ENCODE measurements around the gene AFF1. TPM values are rescaled to one million over a fixed set of nuclear protein-coding genes. Genes with fewer than 3 reads are reported as not detected.

Gene AFF1, protein sequence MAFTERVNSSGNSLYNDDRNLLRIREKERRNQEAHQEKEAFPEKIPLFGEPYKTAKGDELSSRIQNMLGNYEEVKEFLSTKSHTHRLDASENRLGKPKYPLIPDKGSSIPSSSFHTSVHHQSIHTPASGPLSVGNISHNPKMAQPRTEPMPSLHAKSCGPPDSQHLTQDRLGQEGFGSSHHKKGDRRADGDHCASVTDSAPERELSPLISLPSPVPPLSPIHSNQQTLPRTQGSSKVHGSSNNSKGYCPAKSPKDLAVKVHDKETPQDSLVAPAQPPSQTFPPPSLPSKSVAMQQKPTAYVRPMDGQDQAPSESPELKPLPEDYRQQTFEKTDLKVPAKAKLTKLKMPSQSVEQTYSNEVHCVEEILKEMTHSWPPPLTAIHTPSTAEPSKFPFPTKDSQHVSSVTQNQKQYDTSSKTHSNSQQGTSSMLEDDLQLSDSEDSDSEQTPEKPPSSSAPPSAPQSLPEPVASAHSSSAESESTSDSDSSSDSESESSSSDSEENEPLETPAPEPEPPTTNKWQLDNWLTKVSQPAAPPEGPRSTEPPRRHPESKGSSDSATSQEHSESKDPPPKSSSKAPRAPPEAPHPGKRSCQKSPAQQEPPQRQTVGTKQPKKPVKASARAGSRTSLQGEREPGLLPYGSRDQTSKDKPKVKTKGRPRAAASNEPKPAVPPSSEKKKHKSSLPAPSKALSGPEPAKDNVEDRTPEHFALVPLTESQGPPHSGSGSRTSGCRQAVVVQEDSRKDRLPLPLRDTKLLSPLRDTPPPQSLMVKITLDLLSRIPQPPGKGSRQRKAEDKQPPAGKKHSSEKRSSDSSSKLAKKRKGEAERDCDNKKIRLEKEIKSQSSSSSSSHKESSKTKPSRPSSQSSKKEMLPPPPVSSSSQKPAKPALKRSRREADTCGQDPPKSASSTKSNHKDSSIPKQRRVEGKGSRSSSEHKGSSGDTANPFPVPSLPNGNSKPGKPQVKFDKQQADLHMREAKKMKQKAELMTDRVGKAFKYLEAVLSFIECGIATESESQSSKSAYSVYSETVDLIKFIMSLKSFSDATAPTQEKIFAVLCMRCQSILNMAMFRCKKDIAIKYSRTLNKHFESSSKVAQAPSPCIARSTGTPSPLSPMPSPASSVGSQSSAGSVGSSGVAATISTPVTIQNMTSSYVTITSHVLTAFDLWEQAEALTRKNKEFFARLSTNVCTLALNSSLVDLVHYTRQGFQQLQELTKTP
- 61.8 TPM for total RNA-seq

DNA sequence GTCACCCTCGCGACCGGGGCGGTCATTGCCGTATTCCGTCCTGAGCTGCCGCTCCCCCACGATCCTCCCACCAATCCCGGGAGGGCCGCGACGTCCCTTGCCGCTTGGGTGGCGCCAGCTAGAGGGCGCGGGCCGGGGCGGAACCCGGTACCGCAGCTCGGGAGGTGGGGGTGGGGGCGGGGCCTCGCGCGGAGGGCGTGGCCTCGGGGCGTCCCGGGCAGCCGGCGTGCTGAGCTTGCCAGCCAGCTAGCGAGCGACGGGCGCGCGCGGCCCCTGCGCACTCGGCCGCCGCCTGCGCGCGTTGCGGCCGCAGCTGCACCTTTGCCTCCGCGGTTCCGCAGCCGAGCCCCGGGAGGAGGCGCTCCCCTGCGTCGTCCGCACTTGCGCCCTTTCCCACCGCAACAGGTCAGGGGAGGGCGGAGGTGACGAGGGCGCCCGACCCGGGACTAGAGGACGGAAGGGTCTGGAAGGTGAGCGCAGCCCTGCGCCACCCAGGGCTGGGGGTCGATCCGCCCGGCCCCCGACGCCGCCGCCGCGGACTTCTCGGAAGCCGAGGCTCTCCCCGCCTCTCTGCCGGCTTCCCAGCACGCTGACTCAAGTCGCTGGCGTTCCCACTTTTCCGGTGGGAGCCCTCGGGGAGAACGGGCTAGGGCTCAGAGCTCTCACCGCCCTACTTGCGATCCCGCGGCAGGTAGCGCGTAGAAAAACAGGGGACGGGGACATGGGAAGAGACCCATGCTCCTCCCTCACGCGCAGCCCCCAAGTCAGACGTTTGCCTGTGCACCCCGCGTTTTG, at the start of gene AFF1:
AFF1 (plus strand) TSS at position 241 of the 795 bp plus-strand sequence. CDS start 13,523 bp downstream, outside the sequence.

DNA sequence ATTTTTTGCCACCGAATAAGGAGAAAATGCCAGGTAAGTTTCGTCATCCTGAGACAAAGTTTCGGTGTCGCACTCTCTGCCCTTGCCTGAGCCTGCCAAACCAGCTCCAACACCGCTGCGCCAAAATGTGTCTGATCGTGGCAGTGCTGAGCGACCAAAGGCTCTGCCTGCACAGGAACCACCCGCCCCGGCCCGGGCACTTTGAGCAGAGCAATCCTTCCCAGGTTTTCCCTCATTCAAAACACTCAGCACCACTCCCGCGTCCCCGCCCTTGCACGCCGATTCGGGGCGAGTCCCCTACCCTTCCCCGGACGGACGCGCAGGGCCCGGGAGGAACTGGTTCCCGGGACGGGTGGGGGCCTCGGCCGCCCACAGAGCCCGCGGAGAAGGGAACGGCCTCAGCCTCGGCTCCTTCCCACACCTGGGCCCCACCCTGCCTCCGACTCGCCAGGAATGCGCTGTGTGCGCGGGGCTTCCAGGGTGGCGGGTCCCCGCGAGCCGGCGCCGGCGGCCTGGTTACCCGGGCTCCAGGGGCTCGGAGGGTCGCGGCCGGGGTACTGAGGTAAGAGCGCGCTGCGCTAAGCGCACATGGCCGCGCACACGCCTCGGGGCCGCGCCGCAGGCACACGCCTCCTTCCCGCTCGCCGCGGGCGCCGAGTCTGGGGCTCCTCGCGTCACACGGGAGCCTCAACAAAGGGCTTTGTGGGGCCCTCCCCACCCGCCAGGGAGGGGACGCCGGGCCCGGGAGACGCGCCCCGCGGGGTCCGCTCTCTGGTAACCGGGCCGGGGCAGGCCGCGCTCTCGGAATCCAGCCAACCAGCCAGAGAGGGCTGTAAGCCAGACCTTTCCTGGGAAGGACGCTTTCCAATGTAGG, 42.8 kb upstream of the AFF1 start, which contains the start of gene C4orf36:
C4orf36 (minus strand) TSS at position 661 of the 874 bp plus-strand sequence. CDS start 902 bp downstream, outside the sequence.

Other genes with a start within 250 kb of the AFF1 start
- 0.99 TPM for gene SLC10A6, start 85.6 kb upstream of the AFF1 start, total RNA-seq
- gene C4orf36, start 42.6 kb upstream of the AFF1 start, total RNA-seq: 3.7 TPM